GM12873 (cell line): ENCODE measurements around the gene RSAD2.

Experiments
- CTCF ChIP-seq: IDR thresholded peaks from 2 replicates; pipeline ENCODE4 v1.5.1; 2012; ENCODE audit warnings: low read depth, mild to moderate bottlenecking, moderate library complexity, low read length, control low read depth; ENCODE audit not compliant: insufficient read depth; ENCODE audit errors: missing control alignments

RSAD2 gene

GRCh38 chr2:6879011-6879410, 1.4 kb downstream of the RSAD2 start:
- TF ChIP-seq CTCF, result no peak

GRCh38 chr2:6880200-6880733, 2.7 kb downstream of the RSAD2 start:
- no peak for TF ChIP-seq CTCF

GRCh38 chr2:6881046-6881445, 3.5 kb downstream of the RSAD2 start:
- TF ChIP-seq CTCF, result no peak

GRCh38 chr2:6881516-6881915, 3.9 kb downstream of the RSAD2 start:
- TF ChIP-seq CTCF, result no peak

GRCh38 chr2:6883448-6884122, 6.0 kb downstream of the RSAD2 start:
- no peak for TF ChIP-seq CTCF

GRCh38 chr2:6885551-6885950, 8.0 kb downstream of the RSAD2 start:
- no peak for TF ChIP-seq CTCF

GRCh38 chr2:6885968-6886367, 8.4 kb downstream of the RSAD2 start:
- TF ChIP-seq CTCF, result no peak
